Tibial artery (tissue), 4 donors: Measurements from ENCODE around the gene PPP6R3.

Source experiments
- DNase-seq, 2 donors: peaks; one replicate each; pipeline ENCODE4 v3.0.0-alpha.2; 2019
- H3K27ac ChIP-seq, 2 donors: fragments of 200-600 bp; sonication (generic) in 1 of 2; 1 replicate in 1 of 2; 2 replicates in 1 of 2; pipeline ENCODE4 v1.5.1; 2018 to 2019; ENCODE audit warnings: mild to moderate bottlenecking in 1 of 2
- H3K27me3 ChIP-seq, 2 donors: fragments of 200-600 bp; sonication (generic) in 1 of 2; one replicate each; pipeline versions ENCODE4 v1.5.1 to v1.6.0; 2016 to 2019
- H3K36me3 ChIP-seq, 3 donors: fragments of 200-600 bp; sonication (generic) in 2 of 3; one replicate each; pipeline ENCODE4 v1.5.1; 2016 to 2019; ENCODE audit warnings: mild to moderate bottlenecking in 2 of 3
- H3K4me1 ChIP-seq, 4 donors: fragments of 200-600 bp; sonication (generic) in 2 of 4; 1 replicate in 3 of 4; 2 replicates in 1 of 4; pipeline ENCODE4 v1.5.1; 2016 to 2019
- H3K4me3 ChIP-seq, 2 donors: fragments of 200-600 bp; sonication (generic) in 1 of 2; 1 replicate in 1 of 2; 2 replicates in 1 of 2; pipeline ENCODE4 v1.5.1; 2018 to 2019; ENCODE audit warnings: mild to moderate bottlenecking in 2 of 2
- H3K9me3 ChIP-seq, 3 donors: fragments of 200-600 bp; sonication (generic) in 1 of 3; one replicate each; pipeline ENCODE4 v1.5.1; 2016 to 2019
- CTCF ChIP-seq, 2 experiments: fragments of 200-600 bp in 1 of 2; fragments of 450-650 bp in 1 of 2; IDR thresholded peaks; one replicate each; pipeline ENCODE4 v1.5.1; 2017 to 2019; ENCODE audit warnings: antibody characterized with exemption in 2 of 2, mild to moderate bottlenecking in 1 of 2, moderate library complexity in 1 of 2
- intact Hi-C: fragments of 100-400 bp; cut with DNase I; formaldehyde crosslinking; loops from one replicate; pipeline ENCODE4 v1.15.0; 2023; ENCODE audit warnings: low total_unique reads

PPP6R3 gene

GRCh38 chr11:68574308-68574707 is 113.8 kb downstream of the PPP6R3 start:
- Histone ChIP-seq H3K36me3 (peaks cover 45 to 84% (median 63%) of the 10 kb centered on the region in 3 donors), H3K27ac (no peak overlapping the region), H3K9me3 (no peaks in the 10 kb centered on the region), H3K27me3 (no peaks in the 10 kb centered on the region), H3K4me1 (peaks cover 0 to 12% (median 0%) of the 10 kb centered on the region in 4 donors), H3K4me3 (no peak overlapping the region)
- intact Hi-C loops: no loop called here
- no peak for DNase-seq
- no peak for TF ChIP-seq CTCF (IDR thresholded peaks at IDR 0.05)

GRCh38 chr11:68575025-68575665 is 114.6 kb downstream of the PPP6R3 start:
- intact Hi-C loops: no loop called here
- Histone ChIP-seq H3K27me3 (no peaks in the 10 kb centered on the region), H3K9me3 (no peaks in the 10 kb centered on the region), H3K27ac (no peak overlapping the region), H3K4me1 (peaks cover 0 to 12% (median 0%) of the 10 kb centered on the region in 4 donors), H3K36me3 (peaks cover 48 to 88% (median 71%) of the 10 kb centered on the region in 3 donors), H3K4me3 (no peak overlapping the region)
- no peak for DNase-seq
- no peak for TF ChIP-seq CTCF (IDR thresholded peaks at IDR 0.05)

- H3K36me3 ChIP-seq: peaks cover 38 to 73% (median 42%) of the 10 kb centered on the region in 3 donors
- H3K4me1 ChIP-seq: peaks cover 0 to 47% (median 23%) of the 10 kb centered on the region in 4 donors
- H3K27ac ChIP-seq: no peak overlapping the region
- H3K27me3 ChIP-seq: no peaks in the 10 kb centered on the region
- DNase-seq: no peak
- TF ChIP-seq CTCF (IDR thresholded peaks at IDR 0.05): no peak
- intact Hi-C loops: no loop called here
- H3K9me3 ChIP-seq: no peaks in the 10 kb centered on the region
- H3K4me3 ChIP-seq: no peak overlapping the region
Observed at GRCh38 chr11:68579455-68579854, 118.9 kb downstream of the PPP6R3 start.

GRCh38 chr11:68581439-68581838 is 120.9 kb downstream of the PPP6R3 start:
- no peaks in the 10 kb centered on the region for H3K9me3 ChIP-seq
- H3K4me1 ChIP-seq: peaks cover 0 to 37% (median 23%) of the 10 kb centered on the region in 4 donors
- peak overlapping the region in 1 of 2 donors; percentile 56 for H3K27ac ChIP-seq
- DNase-seq: peak in 1 of 2 donors; percentile 76
- peaks cover 35 to 65% (median 47%) of the 10 kb centered on the region in 3 donors for H3K36me3 ChIP-seq
- no peak overlapping the region for H3K4me3 ChIP-seq
- no peak for TF ChIP-seq CTCF (IDR thresholded peaks at IDR 0.05)
- no peaks in the 10 kb centered on the region for H3K27me3 ChIP-seq
- intact Hi-C loops: no loop called here

GRCh38 chr11:68581901-68582300 is 121.3 kb downstream of the PPP6R3 start:
- Histone ChIP-seq H3K9me3 (no peaks in the 10 kb centered on the region), H3K4me1 (peaks cover 0 to 37% (median 23%) of the 10 kb centered on the region in 4 donors), H3K27me3 (no peaks in the 10 kb centered on the region), H3K27ac (peak overlapping the region in 1 of 2 donors; percentile 56), H3K4me3 (no peak overlapping the region), H3K36me3 (peaks cover 34 to 65% (median 47%) of the 10 kb centered on the region in 3 donors)
- DNase-seq: no peak
- no peak for TF ChIP-seq CTCF (IDR thresholded peaks at IDR 0.05)
- intact Hi-C loops: no loop called here
